HG03469 (cell line): ENCODE measurements around the gene UMAD1.
A peak's percentile ranks its signal among the peaks of the same experiment; 100 is the strongest.

Experiments
- ATAC-seq: cut with Tn5 transposase; IDR thresholded peaks from one replicate; pipeline ENCODE4 v1.9.1; 2021; ENCODE audit warnings: mild to moderate bottlenecking, moderate library complexity, moderate number of reproducible peaks; ENCODE audit not compliant: unreplicated experiment

Gene UMAD1

DNA sequence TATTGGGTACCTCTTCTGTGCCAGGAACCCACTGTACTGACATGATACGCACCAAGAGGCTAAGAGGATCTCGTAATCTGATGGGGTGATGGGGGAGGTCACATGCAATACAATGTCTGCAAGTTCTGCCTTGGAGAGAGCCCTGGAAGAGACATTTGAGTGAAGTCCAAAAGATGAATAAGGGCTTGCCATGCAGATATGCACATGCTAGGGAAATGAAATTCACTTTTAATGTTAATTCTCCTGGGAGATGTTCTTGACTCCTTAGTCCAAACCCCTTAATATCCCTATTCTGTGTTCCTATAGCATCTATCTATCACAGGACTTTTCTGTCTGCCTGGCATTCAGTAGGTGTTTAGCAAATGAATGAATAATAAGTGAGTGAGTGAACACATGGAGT, 274.0 kb downstream of the UMAD1 start:
- ATAC-seq = no peak

DNA sequence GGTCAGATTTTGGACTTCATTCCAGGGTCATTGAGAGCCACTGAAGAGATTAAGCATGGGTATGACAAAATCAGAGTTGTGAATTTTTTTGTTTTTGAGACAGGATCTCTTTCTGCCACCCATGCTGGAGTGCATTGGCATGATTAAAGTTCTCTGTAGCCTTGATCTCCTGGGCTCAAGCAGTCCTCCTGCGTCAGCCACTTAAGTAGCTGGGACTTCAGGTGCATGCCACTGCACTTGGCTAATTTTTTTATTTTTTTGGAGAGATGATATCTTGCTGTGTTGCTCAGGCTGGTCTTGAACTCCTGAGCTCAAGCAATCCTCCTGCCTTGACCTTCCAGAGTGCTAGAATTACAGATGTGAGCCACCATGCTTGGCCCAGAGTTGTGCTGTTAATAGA, 275.5 kb downstream of the UMAD1 start:
- ATAC-seq = no peak

GRCh38 chr7:7917593-7917992, 277.0 kb downstream of the UMAD1 start:
- no peak for ATAC-seq

DNA sequence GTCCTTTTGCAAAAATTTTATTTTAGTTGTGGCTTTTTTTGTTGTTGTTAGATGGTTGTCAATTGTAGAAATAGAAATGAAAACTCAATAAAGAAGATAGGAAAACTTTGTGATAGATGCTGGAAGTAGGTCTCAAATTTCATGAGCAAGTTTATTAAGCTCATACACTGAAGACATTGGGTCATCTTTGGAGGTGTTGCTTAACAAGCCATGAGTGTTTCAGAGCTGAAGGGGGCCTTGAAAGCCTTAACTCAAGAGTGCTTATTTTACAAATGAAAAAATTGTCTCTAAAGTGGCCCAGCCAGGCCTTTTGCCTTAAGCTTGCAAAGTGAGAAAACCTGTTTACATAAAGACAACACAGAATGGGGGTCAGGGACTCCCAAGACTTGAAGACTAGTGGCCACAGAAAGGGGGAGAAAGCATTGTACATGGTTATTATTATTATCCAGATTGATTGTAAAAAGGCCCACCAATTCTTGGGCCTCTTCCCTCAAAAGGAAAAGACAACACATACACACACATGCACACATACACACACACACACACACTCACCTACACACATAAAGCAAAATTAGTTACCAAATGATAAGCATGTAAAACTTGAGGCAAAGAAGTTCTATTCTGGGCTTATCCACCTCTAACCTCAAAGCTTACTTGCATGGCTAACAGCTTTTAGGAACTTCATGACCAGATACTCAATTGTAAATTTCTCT, 278.3 kb downstream of the UMAD1 start:
- no peak for ATAC-seq

DNA sequence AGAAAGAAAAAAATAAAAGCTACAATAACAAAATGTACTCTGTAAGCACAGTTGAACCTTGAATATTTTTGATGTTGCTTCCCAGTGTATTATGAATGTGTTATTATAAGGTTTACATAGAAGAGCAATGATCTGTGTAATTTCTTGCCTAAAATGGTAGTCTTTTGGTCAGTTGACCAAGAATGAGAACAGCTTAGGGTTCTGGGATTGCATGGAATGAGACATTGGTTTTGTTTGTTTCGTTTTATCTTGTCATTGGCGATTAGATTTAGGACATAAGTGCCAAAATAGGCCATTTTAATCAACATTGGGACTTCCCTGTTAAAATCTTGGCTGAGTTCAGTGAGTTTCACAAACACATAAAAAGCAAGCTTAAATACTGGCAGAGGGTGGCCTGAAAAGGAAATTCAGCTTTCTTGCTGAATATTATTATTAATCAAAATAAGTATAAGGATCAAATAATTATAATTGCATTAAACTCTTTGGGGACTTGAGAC, 278.9 kb downstream of the UMAD1 start:
- ATAC-seq = no peak

GRCh38 chr7:7920056-7920455, 279.5 kb downstream of the UMAD1 start:
- no peak for ATAC-seq

DNA sequence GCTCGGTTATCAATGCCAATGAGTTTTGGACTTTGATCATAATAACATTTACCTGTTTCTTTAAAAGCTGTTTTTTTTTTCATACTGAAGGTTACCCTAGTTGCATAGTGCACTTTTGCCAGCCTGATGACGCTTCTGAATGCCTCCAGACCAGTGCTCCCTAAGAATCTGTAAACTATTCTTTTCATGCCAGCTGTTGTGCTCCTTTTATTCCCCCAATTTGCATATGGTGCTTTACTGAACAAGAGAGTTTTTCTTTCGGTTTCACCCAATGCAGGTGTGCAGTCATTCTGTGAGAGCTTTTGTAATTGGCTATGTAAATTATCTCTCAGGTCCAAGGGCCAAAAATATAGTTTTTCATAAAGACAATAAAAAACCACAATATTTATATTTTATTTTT, 279.9 kb downstream of the UMAD1 start:
- peak; percentile 94 for ATAC-seq

- ATAC-seq = no peak
Observed at GRCh38 chr7:7921830-7922229, 281.3 kb downstream of the UMAD1 start.

GRCh38 chr7:7922684-7923385, 282.3 kb downstream of the UMAD1 start:
- no peak for ATAC-seq

DNA sequence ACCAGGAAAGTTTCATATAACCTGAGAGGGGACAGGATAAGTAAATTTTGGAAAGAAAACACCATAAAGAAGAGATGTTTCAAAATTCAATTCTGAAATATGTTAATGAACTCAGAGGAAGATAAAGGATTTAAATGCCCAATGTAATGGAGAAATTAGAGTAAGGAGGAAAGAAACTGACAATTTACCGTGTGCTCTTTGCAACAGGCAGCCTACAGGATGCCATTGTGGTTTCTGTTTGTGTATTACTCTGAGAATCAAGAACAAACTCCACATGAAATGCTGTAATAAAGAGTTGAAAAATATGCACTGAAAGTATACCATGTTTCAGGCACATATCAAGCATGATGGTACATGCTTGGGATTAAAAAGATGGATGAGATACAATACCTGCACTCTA, 283.3 kb downstream of the UMAD1 start:
- ATAC-seq = no peak

DNA sequence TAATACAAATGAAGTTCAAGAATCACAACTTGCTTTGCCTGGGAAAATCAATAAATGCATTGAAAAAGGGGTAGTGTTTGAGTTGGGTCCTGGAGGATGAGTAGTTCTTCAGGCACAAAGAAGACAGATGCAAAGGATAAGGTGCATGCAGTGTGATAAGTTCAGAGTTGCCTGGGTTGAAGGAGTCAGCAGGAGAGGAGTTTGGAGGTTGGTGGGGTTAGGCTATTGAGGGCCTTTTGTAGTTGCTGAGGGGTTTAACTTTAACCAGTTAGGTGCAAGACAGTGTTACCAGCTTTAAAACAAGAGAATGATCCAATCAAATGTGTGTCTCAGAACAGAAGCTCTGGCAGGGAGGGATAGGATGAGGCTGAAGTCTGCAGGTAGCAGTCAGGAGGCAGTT, 283.8 kb downstream of the UMAD1 start:
- no peak for ATAC-seq
